Motor neuron (in vitro differentiated cells): ENCODE results near the gene TNC. TPM values are rescaled to one million over a fixed set of nuclear protein-coding genes. Genes with fewer than 3 reads are reported as not detected.
A peak's percentile ranks its signal among the peaks of the same experiment; 100 is the strongest.

Experiments used
- ATAC-seq, 8 experiments: fragments of 200-7000 bp; cut with Tn5 transposase; replicated peaks in 6 of 8; 2 replicates each; pipeline ENCODE4 v1.8.0; 2021; ENCODE audit warnings: mild to moderate bottlenecking in 8 of 8, moderate library complexity in 8 of 8
- H3K27ac ChIP-seq, 2 donors: fragments of 250-450 bp; sonication (Bioruptor Pico); 2 replicates each; pipeline ENCODE4 v1.9.0; 2021; ENCODE audit warnings: antibody characterized with exemption in 2 of 2, mild to moderate bottlenecking in 2 of 2, moderate library complexity in 1 of 2
- H3K4me1 ChIP-seq, 2 donors: fragments of 250-450 bp; sonication (Bioruptor Pico); replicated peaks in 1 of 2; 2 replicates each; pipeline ENCODE4 v1.6.1; 2021; ENCODE audit warnings: antibody characterized with exemption in 2 of 2, mild to moderate bottlenecking in 2 of 2, moderate library complexity in 1 of 2
- H3K4me3 ChIP-seq, 5 donors: fragments of 250-450 bp; sonication (Bioruptor Pico); 2 replicates each; pipeline ENCODE4 v1.9.0; 2021; ENCODE audit warnings: antibody characterized with exemption in 5 of 5, mild to moderate bottlenecking in 5 of 5, moderate library complexity in 4 of 5
- WGBS, 10 experiments: fragments of 450-650 bp; shearing (Covaris generic); methylation state at CpG; one replicate each; pipeline ENCODE4 v1.0.0; 2022; 5-methylcytosine and 5-hydroxymethylcytosine counted together
- in situ Hi-C, 9 experiments: fragments of 400-800 bp; cut with MboI; loops; one replicate each; pipeline ENCODE4 v1.15.0; 2021; ENCODE audit warnings: low sequenced_read_pairs in 9 of 9, low pct_unique_long_range_greater_than_20kb in 2 of 9; ENCODE audit not compliant: unreplicated experiment in 9 of 9
- total RNA-seq, 8 experiments: library from RNA; unstranded; fragments of 300-600 nt; gene quantifications; 2 replicates each; pipeline versions ENCODE4 v1.2.3 to v1.2.4, GENCODE V29; 2022

Gene TNC
- total RNA-seq, 8 experiments from 2014 or later: 0.10 to 95.8 (median 2.6) TPM

GRCh38 chr9:115050002-115050490 lies 67.9 kb downstream of the TNC start:
- Histone ChIP-seq H3K4me1 (no peaks in the 10 kb centered on the region), H3K4me3 (no peak overlapping the region), H3K27ac (no peak overlapping the region)
- in situ Hi-C loops: no loop called here
- 52 to 92% (median 76%) methylated on average over 2 to 5 of the region's 5 CpGs for WGBS, 10 experiments
- no peak for ATAC-seq

- Histone ChIP-seq H3K27ac (no peak overlapping the region), H3K4me3 (no peak overlapping the region), H3K4me1 (no peaks in the 10 kb centered on the region)
- in situ Hi-C loops: no loop called here
- ATAC-seq: peak in 1 of 8 experiments; percentile 77
- WGBS, 10 experiments: 50 to 100% (median 89%) methylated on average over 1 of the region's 1 CpG; no CpG with 5 or more reads in 6 of the 10 experiments
These were observed 71.1 kb downstream of the TNC start for GRCh38 chr9:115046824-115047223.

- no peak for ATAC-seq
- no peak overlapping the region for H3K27ac ChIP-seq
- 60 to 100% (median 92%) methylated on average over 1 to 6 of the region's 6 CpGs; no CpG with 5 or more reads in 1 of the 10 experiments for whole genome bisulfite sequencing, 10 experiments
- in situ Hi-C loops: no loop called here
- no peak overlapping the region for H3K4me3 ChIP-seq
- H3K4me1 ChIP-seq: no peaks in the 10 kb centered on the region
These were observed 71.8 kb downstream of the TNC start for GRCh38 chr9:115046199-115046598.

GRCh38 chr9:115043632-115044031 lies 74.3 kb downstream of the TNC start:
- ATAC-seq: no peak
- 54 to 100% (median 90%) methylated on average over 1 to 3 of the region's 3 CpGs; no CpG with 5 or more reads in 3 of the 10 experiments for WGBS, 10 experiments

GRCh38 chr9:115042781-115043509 lies 75.0 kb downstream of the TNC start:
- no peak for ATAC-seq
- Histone ChIP-seq H3K4me3 (no peak overlapping the region), H3K27ac (no peak overlapping the region), H3K4me1 (no peaks in the 10 kb centered on the region)
- 0 to 100% (median 71%) methylated on average over 1 to 3 of the region's 3 CpGs; no CpG with 5 or more reads in 1 of the 10 experiments for WGBS, 10 experiments
- in situ Hi-C loops: no loop called here

More at GRCh38 chr9:115043632-115044031, 74.3 kb downstream of the TNC start:
- in situ Hi-C loops: no loop called here
- no peak overlapping the region for H3K27ac ChIP-seq
- H3K4me1 ChIP-seq: no peaks in the 10 kb centered on the region
- H3K4me3 ChIP-seq: no peak overlapping the region

GRCh38 chr9:115039516-115040120 lies 78.3 kb downstream of the TNC start:
- no peak for ATAC-seq
- H3K27ac ChIP-seq: no peak overlapping the region
- H3K4me3 ChIP-seq: no peak overlapping the region
- in situ Hi-C loops: no loop called here
- peaks cover 11% of the 10 kb centered on the region in 2 donors for H3K4me1 ChIP-seq
- WGBS, 10 experiments: 52 to 100% (median 66%) methylated on average over 1 to 4 of the region's 4 CpGs

GRCh38 chr9:115038178-115038577 lies 79.8 kb downstream of the TNC start:
- ATAC-seq: no peak
- H3K27ac ChIP-seq: no peak overlapping the region
- WGBS, 10 experiments: 19 to 100% (median 92%) methylated on average over 1 to 2 of the region's 2 CpGs; no CpG with 5 or more reads in 5 of the 10 experiments
- H3K4me3 ChIP-seq: no peak overlapping the region
- peaks cover 11% of the 10 kb centered on the region in 2 donors for H3K4me1 ChIP-seq
- in situ Hi-C loops: no loop called here

- WGBS, 10 experiments: 55 to 100% (median 92%) methylated on average over 1 to 2 of the region's 2 CpGs; no CpG with 5 or more reads in 5 of the 10 experiments
- in situ Hi-C loops: no loop called here
- no peak overlapping the region for H3K4me3 ChIP-seq
- ATAC-seq: no peak
- no peak overlapping the region for H3K27ac ChIP-seq
- H3K4me1 ChIP-seq: peaks cover 11% of the 10 kb centered on the region in 2 donors
These were observed 81.3 kb downstream of the TNC start for GRCh38 chr9:115036691-115037090.

- peak in 5 of 8 experiments; percentile 58 to 98 (median 92) for ATAC-seq
- H3K4me3 ChIP-seq: no peak overlapping the region
- H3K27ac ChIP-seq: peak overlapping the region; percentile 18 to 40
- 0 to 97% (median 86%) methylated on average over 1 to 16 of the region's 17 CpGs for WGBS, 10 experiments
- peaks cover 11% of the 10 kb centered on the region in 2 donors for H3K4me1 ChIP-seq
- in situ Hi-C loops: no loop called here
These were observed 81.9 kb downstream of the TNC start for GRCh38 chr9:115035841-115036612.

GRCh38 chr9:115034801-115035200 lies 83.2 kb downstream of the TNC start:
- ATAC-seq: no peak
- in situ Hi-C loops: no loop called here
- H3K27ac ChIP-seq: no peak overlapping the region

GRCh38 chr9:115033800-115034199 lies 84.2 kb downstream of the TNC start:
- no peak overlapping the region for H3K27ac ChIP-seq
- no peak for ATAC-seq
- no peak overlapping the region for H3K4me3 ChIP-seq
- H3K4me1 ChIP-seq: peaks cover 20 to 21% of the 10 kb centered on the region in 2 donors
- 50 to 94% (median 83%) methylated on average over 1 to 2 of the region's 2 CpGs; no CpG with 5 or more reads in 3 of the 10 experiments for WGBS, 10 experiments
- in situ Hi-C loops: no loop called here

More at GRCh38 chr9:115034801-115035200, 83.2 kb downstream of the TNC start:
- Histone ChIP-seq H3K4me1 (peaks cover 15 to 18% of the 10 kb centered on the region in 2 donors), H3K4me3 (no peak overlapping the region)
- 29 to 100% (median 83%) methylated on average over 1 of the region's 1 CpG; no CpG with 5 or more reads in 1 of the 10 experiments for WGBS, 10 experiments

GRCh38 chr9:115032296-115032695 lies 85.7 kb downstream of the TNC start:
- Histone ChIP-seq H3K4me1 (peaks cover 20 to 21% of the 10 kb centered on the region in 2 donors), H3K4me3 (no peak overlapping the region), H3K27ac (no peak overlapping the region)
- WGBS, 10 experiments: 13 to 100% (median 54%) methylated on average over 1 of the region's 1 CpG
- in situ Hi-C loops: no loop called here
- no peak for ATAC-seq

- peak in 3 of 8 experiments; percentile 30 to 47 (median 36) for ATAC-seq
- Histone ChIP-seq H3K27ac (no peak overlapping the region), H3K4me3 (no peak overlapping the region), H3K4me1 (peaks cover 9 to 10% of the 10 kb centered on the region in 2 donors)
- 17 to 100% (median 80%) methylated on average over 1 to 3 of the region's 4 CpGs; no CpG with 5 or more reads in 3 of the 10 experiments for WGBS, 10 experiments
- in situ Hi-C loops: no loop called here
These were observed 88.0 kb downstream of the TNC start for GRCh38 chr9:115030006-115030405.
